ENCODE data around the gene HES4.

DNA sequence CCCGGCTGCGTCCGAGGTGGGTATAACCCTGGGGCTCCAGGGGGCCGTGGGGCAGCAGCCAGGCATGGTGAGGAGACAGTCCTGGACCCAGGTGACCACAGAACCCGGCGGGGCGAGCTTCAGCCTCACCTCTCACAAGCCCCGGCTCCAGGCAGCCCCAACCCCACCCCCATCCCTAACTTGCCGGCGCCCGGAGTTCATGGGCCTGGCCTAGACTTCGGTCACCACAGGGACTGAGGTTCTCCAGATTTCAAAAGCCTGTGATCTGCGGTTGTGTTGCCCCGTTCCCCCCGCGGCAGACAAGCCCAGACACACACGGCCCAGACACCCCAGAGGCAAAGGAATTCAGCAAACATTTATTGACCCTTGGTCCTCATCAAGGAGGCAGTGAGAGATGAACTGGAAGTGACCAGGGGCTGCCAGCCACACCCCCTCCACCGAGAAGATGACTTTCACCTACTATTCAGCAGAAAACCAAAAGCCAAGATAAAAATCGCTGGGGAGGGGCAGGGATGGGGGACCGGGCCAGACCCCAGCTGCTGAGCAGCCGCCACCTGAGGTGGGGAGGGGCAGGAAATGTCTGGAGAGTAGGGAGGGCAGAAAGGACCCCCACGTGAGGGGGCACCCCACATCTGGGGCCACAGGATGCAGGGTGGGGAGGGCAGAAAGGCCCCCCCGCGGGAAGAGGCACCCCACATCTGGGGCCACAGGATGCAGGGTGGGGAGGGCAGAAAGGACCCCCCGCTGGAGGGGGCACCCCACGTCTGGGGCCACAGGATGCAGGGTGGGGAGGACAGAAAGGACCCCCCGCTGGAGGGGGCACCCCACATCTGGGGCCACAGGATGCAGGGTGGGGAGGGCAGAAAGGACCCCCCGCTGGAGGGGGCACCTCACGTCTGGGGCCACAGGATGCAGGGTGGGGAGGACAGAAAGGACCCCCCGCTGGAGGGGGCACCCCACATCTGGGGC lies 3.9 kb downstream of the HES4 start:
- TF ChIP-seq, protein P1, sequence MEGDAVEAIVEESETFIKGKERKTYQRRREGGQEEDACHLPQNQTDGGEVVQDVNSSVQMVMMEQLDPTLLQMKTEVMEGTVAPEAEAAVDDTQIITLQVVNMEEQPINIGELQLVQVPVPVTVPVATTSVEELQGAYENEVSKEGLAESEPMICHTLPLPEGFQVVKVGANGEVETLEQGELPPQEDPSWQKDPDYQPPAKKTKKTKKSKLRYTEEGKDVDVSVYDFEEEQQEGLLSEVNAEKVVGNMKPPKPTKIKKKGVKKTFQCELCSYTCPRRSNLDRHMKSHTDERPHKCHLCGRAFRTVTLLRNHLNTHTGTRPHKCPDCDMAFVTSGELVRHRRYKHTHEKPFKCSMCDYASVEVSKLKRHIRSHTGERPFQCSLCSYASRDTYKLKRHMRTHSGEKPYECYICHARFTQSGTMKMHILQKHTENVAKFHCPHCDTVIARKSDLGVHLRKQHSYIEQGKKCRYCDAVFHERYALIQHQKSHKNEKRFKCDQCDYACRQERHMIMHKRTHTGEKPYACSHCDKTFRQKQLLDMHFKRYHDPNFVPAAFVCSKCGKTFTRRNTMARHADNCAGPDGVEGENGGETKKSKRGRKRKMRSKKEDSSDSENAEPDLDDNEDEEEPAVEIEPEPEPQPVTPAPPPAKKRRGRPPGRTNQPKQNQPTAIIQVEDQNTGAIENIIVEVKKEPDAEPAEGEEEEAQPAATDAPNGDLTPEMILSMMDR (IDR thresholded peaks at IDR 0.05; ENCODE audit: low read length): no peak
- TF ChIP-seq EZH2phosphoT487 (IDR thresholded peaks at IDR 0.05; ENCODE audit: low read length) (no peak), EZH2 (optimal IDR thresholded peaks at IDR 0.05; ENCODE audit: low read depth, low read length) (no peak)

Data from MM.1S (cell line).